Fibroblast of mammary gland (primary cell): ENCODE measurements around the gene LZTR1.

Experiments used
- DNase-seq: peaks from one replicate; pipeline ENCODE4 v3.0.0-alpha.2; 2010; ENCODE audit warnings: low read depth
- H3K4me3 ChIP-seq: 2 replicates; pipeline ENCODE4 v1.5.1; 2011; ENCODE audit warnings: low read depth, mild to moderate bottlenecking, low read length, moderate library complexity; ENCODE audit not compliant: control insufficient read depth
- TF ChIP-seq, protein P1 (sequence below): conservative IDR thresholded peaks from 2 replicates; pipeline ENCODE4 v1.5.1; 2011; ENCODE audit warnings: low read depth, low read length, inconsistent platforms; ENCODE audit not compliant: control insufficient read depth, insufficient read depth

The LZTR1 gene

GRCh38 chr22:21029486-21030025 lies 47.5 kb downstream of the LZTR1 start:
- no peak overlapping the region for H3K4me3 ChIP-seq
- TF ChIP-seq, protein P1, sequence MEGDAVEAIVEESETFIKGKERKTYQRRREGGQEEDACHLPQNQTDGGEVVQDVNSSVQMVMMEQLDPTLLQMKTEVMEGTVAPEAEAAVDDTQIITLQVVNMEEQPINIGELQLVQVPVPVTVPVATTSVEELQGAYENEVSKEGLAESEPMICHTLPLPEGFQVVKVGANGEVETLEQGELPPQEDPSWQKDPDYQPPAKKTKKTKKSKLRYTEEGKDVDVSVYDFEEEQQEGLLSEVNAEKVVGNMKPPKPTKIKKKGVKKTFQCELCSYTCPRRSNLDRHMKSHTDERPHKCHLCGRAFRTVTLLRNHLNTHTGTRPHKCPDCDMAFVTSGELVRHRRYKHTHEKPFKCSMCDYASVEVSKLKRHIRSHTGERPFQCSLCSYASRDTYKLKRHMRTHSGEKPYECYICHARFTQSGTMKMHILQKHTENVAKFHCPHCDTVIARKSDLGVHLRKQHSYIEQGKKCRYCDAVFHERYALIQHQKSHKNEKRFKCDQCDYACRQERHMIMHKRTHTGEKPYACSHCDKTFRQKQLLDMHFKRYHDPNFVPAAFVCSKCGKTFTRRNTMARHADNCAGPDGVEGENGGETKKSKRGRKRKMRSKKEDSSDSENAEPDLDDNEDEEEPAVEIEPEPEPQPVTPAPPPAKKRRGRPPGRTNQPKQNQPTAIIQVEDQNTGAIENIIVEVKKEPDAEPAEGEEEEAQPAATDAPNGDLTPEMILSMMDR: no peak
- no peak for DNase-seq

GRCh38 chr22:21030032-21030431 lies 47.9 kb downstream of the LZTR1 start:
- H3K4me3 ChIP-seq: no peak overlapping the region
- TF ChIP-seq, protein P1: no peak
- no peak for DNase-seq

GRCh38 chr22:21030621-21031544 lies 48.8 kb downstream of the LZTR1 start:
- DNase-seq: no peak
- H3K4me3 ChIP-seq: no peak overlapping the region
- TF ChIP-seq, protein P1: no peak

DNA sequence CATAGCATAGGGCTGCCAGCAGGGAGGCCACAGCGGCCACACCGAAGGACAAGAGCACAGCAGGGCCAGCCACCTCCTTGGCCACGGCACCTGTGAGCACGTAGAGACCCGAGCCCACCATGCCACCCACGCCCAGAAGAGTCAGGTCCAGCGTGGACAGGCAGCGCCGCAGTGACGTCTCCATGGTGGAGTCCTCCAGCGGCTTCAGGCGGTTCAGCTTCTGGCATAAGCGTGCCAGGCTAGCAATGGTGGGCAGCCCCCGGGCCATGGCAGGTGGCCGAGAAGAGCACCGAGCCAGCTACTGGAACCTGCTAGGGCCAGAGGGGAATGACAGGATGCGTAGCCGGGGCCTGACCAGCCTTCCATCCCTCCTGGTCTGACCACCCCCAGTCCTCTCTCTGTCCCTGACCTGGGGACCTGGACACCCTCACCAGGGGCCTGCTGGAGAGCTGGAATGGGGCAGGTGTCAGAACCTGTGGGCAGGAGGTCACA lies 49.5 kb downstream of the LZTR1 start:
- no peak overlapping the region for H3K4me3 ChIP-seq
- no peak for DNase-seq
- TF ChIP-seq, protein P1: no peak

DNA sequence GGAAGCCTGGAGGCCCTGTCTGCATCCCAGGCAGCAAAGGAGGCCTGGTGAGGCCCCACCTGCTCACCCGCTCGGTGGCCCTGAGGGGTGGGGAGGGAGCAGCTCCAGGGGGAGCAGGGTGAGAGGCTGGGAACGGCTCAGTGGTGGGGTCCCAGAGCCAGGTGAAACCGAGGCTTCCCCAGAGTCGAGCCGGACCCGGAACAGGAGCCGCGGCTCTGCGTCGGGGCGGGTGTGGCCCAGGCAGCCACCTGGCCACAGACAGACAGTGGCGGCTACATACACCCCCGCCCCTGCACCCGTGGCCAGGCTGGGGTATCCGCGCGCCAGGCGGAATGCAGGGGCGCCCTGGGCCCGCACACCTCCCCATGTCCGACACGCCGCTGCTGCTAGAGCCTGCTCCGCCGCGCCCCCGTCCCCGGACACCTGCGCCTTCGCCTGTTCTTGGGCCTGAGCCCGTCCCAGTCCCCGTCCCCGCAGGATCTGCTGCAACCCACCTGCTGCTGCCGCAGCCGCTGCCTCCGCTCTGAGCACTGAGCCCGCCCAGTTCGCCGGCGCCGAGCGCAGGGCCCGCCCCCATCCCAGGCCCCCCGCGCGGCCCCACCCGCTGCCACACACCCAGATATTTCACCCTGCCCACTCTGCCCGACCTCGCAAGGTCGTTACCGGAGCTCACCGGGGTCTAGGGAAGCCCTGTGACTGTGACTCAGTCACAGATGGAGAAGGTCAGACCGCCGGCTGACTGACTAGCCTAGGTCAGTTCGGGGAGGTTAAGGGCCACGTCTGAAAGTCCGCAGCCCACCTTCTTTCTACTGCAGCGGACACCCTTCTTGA lies 50.2 kb downstream of the LZTR1 start, which contains the start of gene SLC7A4:
Gene SLC7A4, minus strand, starts transcription at position 525 of the 831 bp plus-strand sequence. CDS start 749 bp downstream, outside the sequence.
- no peak within 1 kb of the TSS for H3K4me3 ChIP-seq
- DNase-seq: no peak

More for the DNA sequence above, 50.2 kb downstream of the LZTR1 start, which contains the start of gene SLC7A4:
- TF ChIP-seq, protein P1: no peak
